NCI-H2196 (cell line): ENCODE measurements around the gene EIF1.
A peak's percentile ranks its signal among the peaks of the same experiment; 100 is the strongest.
"Not testable (repeated sequence)": the region's sequence is repeated elsewhere in the genome, so short reads cannot be mapped to it uniquely, and the experiment has no call there.

Experiments used
- DNase-seq: peaks from one replicate; lab custom pipeline; 2025; ENCODE audit not compliant: unreplicated experiment; lab: John Stamatoyannopoulos, UW

EIF1 gene

GRCh38 chr17:41688641-41689496, at the start of gene EIF1:
TSS of gene EIF1 (plus strand) at chr17:41688885. CDS start at chr17:41689039, 154 bp downstream.
- peak; percentile 94 for DNase-seq

DNA sequence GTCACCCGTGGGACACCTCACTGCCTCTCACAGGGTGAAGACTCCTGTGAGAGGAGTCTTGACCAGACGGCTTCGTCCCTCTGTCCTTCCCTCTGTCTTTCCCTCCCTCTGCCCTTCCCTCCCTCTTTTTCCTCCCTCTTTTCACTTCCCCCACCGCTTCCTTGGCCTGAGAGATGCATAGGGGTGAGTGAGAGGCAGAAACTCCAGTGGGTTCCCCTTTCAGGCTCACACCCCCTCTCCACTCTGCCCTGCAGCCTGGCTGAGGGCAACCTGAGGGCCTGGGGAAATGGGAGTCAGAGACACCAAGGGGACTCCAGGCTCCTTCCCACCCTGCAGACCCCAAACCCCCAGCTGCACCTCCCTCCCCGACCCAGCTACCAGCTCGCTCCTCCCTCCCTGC, 49.7 kb upstream of the EIF1 start:
- DNase-seq: no peak

DNA sequence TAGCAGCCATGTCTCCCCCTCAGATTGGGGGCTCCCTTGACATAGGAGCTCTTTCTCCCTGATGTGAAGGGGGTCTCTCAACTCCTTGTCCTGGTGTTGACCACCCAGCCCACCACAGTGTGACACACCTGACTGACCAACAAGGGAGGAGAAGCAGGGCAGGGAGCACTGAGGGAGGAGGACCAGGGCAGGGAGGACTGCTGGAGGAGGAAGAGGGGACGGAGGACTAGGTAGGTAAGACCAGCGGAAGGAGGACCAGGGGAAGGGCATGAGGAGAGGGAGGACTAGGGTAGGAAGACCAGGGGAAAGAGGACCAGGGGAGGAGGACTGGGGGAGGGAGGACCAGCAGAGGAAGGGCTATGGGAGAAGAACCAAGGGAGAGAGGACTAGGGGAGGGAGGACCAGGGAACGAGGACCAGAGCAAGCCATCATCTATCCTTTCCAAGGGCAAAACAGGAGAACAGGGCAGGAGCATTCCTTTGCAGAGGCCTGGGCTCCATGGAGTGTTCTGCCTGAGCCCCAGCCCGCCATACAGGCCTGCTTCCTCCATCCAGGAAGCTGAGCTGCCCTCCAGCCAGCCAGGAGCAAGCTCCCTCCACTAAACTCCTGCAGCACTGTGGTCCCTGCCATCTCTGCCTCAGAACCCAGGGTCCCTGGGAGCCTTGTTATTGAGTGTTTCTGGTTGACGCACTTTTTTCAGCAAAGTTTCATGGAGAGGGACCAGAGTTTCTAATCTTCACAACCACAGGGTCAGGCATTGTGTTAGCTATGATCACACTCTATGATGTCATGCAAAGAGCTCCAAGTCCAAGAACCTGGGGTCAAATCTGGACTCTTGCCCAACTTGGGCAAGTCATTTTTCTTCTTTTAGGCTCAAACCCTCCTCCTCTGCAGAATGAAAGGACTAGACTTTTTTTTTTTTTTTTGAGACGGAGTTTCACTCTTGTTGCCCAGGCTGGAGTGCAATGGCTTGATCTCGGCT, 48.9 kb upstream of the EIF1 start:
- no peak for DNase-seq

DNA sequence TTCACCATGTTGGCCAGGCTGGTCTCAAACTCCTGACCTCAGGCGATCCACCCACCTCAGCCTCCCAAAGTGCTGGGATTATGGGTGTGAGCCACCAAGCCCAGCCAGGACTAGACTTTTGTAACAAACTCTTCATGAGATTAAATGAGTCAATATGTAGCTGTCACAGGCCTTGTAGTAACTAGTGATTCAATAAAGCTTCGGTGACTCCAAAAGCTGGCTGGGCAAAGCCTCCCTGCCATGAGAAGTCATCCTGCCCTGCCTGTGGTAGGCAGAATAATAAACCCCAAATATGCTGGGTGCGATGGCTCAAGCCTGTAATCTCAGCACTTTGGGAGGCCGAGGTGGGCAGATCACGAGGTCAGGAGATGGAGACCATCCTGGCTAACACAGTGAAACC, 48.1 kb upstream of the EIF1 start:
- not testable (repeated sequence) for DNase-seq

- no peak for DNase-seq
These were observed 46.2 kb upstream of the EIF1 start for GRCh38 chr17:41642252-41643156.

GRCh38 chr17:41647038-41647813, 41.5 kb upstream of the EIF1 start:
- DNase-seq: no peak

- DNase-seq: peak; percentile 60
These were observed 40.7 kb upstream of the EIF1 start for GRCh38 chr17:41647940-41648410.

- DNase-seq: peak; percentile 66
These were observed 40.1 kb upstream of the EIF1 start for GRCh38 chr17:41648411-41649195.

DNA sequence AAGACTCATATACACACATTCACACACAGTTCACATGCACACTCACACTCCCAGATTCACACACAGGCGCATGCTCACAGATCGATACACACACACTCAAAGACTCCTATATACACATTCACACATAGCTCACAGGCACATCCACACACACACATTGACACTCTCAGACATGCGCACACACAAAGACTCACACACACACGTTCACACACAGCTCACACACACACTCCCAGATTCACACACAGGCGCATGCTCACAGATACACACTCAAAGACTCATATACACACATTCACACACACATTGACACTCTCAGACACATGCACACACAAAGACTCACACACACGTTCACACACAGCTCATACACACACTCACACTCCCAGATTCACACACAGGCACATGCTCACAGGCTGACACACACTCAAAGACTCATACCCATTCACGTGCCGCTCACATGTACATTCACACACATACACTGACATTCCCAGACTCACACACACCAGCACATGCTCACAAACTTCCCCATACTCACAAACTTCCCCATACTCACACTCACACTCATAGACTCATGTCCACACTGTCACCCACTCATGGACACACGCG, 38.7 kb upstream of the EIF1 start:
- DNase-seq: no peak

GRCh38 chr17:41650794-41651624, 37.7 kb upstream of the EIF1 start:
- no peak for DNase-seq

- no peak for DNase-seq
These were observed 36.8 kb upstream of the EIF1 start for GRCh38 chr17:41651625-41652460.

DNA sequence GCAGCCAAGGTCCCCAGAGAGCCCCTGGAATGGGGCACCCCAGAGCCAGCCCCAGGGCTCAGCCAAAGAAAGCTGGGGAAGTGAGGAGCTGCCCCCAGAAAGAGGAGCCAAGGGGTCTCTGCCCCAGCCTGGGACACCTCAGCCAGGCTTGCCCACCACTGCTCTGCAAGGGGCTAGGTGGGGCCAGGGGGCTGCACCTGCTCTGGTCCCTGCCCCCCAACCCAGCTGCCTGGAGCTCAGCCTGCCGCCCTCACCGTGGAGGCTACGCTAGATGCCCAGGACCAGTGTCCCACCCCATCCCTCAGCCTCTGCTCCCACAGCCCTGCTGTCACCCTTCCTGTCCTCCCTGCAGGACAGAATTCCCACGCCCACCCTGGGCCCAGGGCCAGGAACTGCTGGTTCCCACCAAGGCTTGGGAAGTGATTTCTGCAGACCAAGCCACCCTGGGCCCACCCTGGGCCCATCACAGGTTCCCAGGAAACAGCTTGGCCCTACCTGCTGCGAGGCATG, 36.2 kb upstream of the EIF1 start:
- DNase-seq: no peak

DNA sequence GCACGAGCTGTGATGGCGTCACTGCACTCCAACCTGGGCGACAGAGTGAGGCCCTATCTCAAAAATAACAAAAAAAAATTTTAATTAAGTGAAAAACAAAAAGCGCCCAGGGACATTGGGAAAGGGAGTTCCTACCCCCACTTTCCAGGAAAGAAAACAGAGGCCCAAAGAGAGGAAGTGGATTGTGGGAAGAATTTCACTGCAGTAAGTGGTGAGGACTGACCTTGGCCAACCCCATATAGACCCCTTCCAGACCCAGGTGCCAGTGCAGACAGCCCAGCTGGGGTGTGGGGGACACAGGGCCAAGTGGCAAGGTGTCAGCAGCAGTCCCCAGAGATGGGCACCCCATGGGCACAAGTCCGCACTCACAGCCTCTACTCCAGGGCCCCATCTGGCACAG, 35.3 kb upstream of the EIF1 start:
- no peak for DNase-seq

- no peak for DNase-seq
These were observed 34.6 kb upstream of the EIF1 start for GRCh38 chr17:41653892-41654677.

GRCh38 chr17:41654678-41655607, 33.7 kb upstream of the EIF1 start:
- DNase-seq: no peak
